SK-N-SH treated with all-trans-retinoic acid at 6 μM for 48 hours (cell line): ENCODE results near the gene KLK5.

Experiments
- ATAC-seq: fragments of 200-7000 bp; cut with Tn5 transposase; 3 replicates; pipeline ENCODE4 v1.9.1; 2020; ENCODE audit warnings: mild to moderate bottlenecking, moderate library complexity
- ARNTL ChIP-seq: fragments of 450-650 bp; formaldehyde crosslinking; IDR thresholded peaks from 2 replicates; pipeline ENCODE4 v1.5.0; 2020; ENCODE audit warnings: low read depth, mild to moderate bottlenecking, moderate library complexity, borderline replicate concordance
- BACH2 ChIP-seq: fragments of 250-450 bp; sonication (Bioruptor Pico); IDR thresholded peaks from 2 replicates; pipeline ENCODE4 v1.9.0; 2021; ENCODE audit warnings: mild to moderate bottlenecking, borderline replicate concordance
- CSDC2 ChIP-seq: fragments of 250-450 bp; sonication (Bioruptor Pico); IDR thresholded peaks from 2 replicates; pipeline ENCODE4 v1.5.0; 2020; ENCODE audit warnings: mild to moderate bottlenecking, moderate library complexity
- ESRRG ChIP-seq: fragments of 250-450 bp; sonication (Bioruptor Pico); IDR thresholded peaks from 2 replicates; pipeline ENCODE4 v1.6.1; 2021; ENCODE audit warnings: mild to moderate bottlenecking
- GLIS3 ChIP-seq: fragments of 250-450 bp; sonication (Bioruptor Pico); IDR thresholded peaks from 2 replicates; pipeline ENCODE4 v1.5.0; 2020; ENCODE audit warnings: mild to moderate bottlenecking, moderate library complexity
- ISL1 ChIP-seq: fragments of 250-450 bp; sonication (Bioruptor Pico); IDR thresholded peaks from 2 replicates; pipeline ENCODE4 v2.1.2; 2022; ENCODE audit warnings: mild to moderate bottlenecking, moderate library complexity
- OSR1 ChIP-seq: fragments of 250-450 bp; sonication (Bioruptor Pico); IDR thresholded peaks from 2 replicates; pipeline ENCODE4 v1.8.0; 2022; ENCODE audit warnings: moderate library complexity, mild to moderate bottlenecking, inconsistent platforms
- PPARA ChIP-seq: fragments of 250-450 bp; sonication (Bioruptor Pico); IDR thresholded peaks from 2 replicates; pipeline ENCODE4 v1.5.0; 2020; ENCODE audit warnings: mild to moderate bottlenecking, borderline replicate concordance
- RARB ChIP-seq: fragments of 250-450 bp; sonication (Bioruptor Pico); IDR thresholded peaks from 2 replicates; pipeline ENCODE4 v1.8.0; 2021; ENCODE audit warnings: mild to moderate bottlenecking, moderate library complexity
- SNAI2 ChIP-seq: fragments of 250-450 bp; sonication (Bioruptor Pico); IDR thresholded peaks from 2 replicates; pipeline ENCODE4 v1.5.0; 2020; ENCODE audit warnings: mild to moderate bottlenecking, moderate library complexity
- TCF4 ChIP-seq: fragments of 250-450 bp; sonication (Bioruptor Pico); IDR thresholded peaks from 2 replicates; pipeline ENCODE4 v1.8.0; 2021; ENCODE audit warnings: mild to moderate bottlenecking, moderate library complexity, borderline replicate concordance
- ZFP3 ChIP-seq: fragments of 250-450 bp; sonication (Bioruptor Pico); IDR thresholded peaks from 2 replicates; pipeline ENCODE4 v1.5.0; 2020; ENCODE audit warnings: mild to moderate bottlenecking, moderate library complexity
- ZFP30 ChIP-seq: fragments of 450-650 bp; formaldehyde crosslinking; IDR thresholded peaks from 2 replicates; pipeline ENCODE4 v1.5.0; 2022; ENCODE audit warnings: mild to moderate bottlenecking, moderate library complexity
- ZNF565 ChIP-seq: fragments of 450-650 bp; formaldehyde crosslinking; conservative IDR thresholded peaks from 2 replicates; pipeline ENCODE4 v1.5.0; 2020; ENCODE audit warnings: low read depth, mild to moderate bottlenecking, moderate library complexity
- ZNF70 ChIP-seq: fragments of 450-650 bp; formaldehyde crosslinking; IDR thresholded peaks from 2 replicates; pipeline ENCODE4 v1.5.0; 2020; ENCODE audit warnings: mild to moderate bottlenecking, moderate library complexity
- ZNF8 ChIP-seq: fragments of 450-650 bp; formaldehyde crosslinking; IDR thresholded peaks from 2 replicates; pipeline ENCODE4 v1.5.0; 2020; ENCODE audit warnings: mild to moderate bottlenecking, moderate library complexity
- TF ChIP-seq, protein P1 (sequence below): fragments of 250-450 bp; sonication (Bioruptor Pico); IDR thresholded peaks from 2 replicates; pipeline ENCODE4 v1.8.0; 2020; ENCODE audit warnings: mild to moderate bottlenecking, moderate library complexity, borderline replicate concordance
- TF ChIP-seq, protein P2 (sequence below): fragments of 250-450 bp; sonication (Bioruptor Pico); IDR thresholded peaks from 2 replicates; pipeline ENCODE4 v1.5.1; 2021; ENCODE audit warnings: mild to moderate bottlenecking, moderate library complexity
- TF ChIP-seq, protein P3 (sequence below): fragments of 250-450 bp; sonication (Bioruptor Pico); IDR thresholded peaks from 2 replicates; pipeline ENCODE4 v1.8.0; 2021; ENCODE audit warnings: low read depth, mild to moderate bottlenecking, moderate library complexity, borderline replicate concordance
- TF ChIP-seq, protein P4 (sequence below): fragments of 250-450 bp; sonication (Bioruptor Pico); IDR thresholded peaks from 2 replicates; pipeline ENCODE4 v1.5.0; 2020; ENCODE audit warnings: mild to moderate bottlenecking, moderate library complexity
- TF ChIP-seq, protein P5 (sequence below): fragments of 250-450 bp; sonication (Bioruptor Pico); IDR thresholded peaks from 2 replicates; pipeline ENCODE4 v1.5.1; 2020; ENCODE audit warnings: low read depth, mild to moderate bottlenecking, moderate library complexity

The KLK5 gene

DNA sequence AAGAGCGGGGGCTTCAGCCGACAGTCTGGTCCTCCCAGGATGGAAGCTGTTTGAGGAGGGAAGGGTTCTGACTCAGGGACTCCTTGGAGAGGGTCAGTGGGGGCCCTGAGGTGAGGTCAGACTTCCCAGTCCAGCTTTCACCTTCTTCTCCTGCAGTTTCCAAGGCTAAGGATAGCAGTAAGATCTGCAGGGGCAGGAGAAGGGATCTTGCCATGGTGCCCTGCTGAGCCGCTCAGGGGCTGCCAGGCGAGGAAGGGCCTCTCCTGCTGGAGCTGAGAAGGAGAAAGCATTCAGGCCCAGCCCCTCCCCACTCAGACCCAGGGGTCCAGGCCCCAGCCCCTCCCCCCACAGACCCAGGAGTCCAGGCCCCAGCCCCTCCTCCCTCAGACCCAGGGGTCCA is 29.3 kb upstream of the KLK5 start:
- TF ChIP-seq RARB (CRISPR knock-in tag), result no peak
- TF ChIP-seq, protein P1, sequence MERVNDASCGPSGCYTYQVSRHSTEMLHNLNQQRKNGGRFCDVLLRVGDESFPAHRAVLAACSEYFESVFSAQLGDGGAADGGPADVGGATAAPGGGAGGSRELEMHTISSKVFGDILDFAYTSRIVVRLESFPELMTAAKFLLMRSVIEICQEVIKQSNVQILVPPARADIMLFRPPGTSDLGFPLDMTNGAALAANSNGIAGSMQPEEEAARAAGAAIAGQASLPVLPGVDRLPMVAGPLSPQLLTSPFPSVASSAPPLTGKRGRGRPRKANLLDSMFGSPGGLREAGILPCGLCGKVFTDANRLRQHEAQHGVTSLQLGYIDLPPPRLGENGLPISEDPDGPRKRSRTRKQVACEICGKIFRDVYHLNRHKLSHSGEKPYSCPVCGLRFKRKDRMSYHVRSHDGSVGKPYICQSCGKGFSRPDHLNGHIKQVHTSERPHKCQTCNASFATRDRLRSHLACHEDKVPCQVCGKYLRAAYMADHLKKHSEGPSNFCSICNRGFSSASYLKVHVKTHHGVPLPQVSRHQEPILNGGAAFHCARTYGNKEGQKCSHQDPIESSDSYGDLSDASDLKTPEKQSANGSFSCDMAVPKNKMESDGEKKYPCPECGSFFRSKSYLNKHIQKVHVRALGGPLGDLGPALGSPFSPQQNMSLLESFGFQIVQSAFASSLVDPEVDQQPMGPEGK, result no peak
- no peak for ATAC-seq

DNA sequence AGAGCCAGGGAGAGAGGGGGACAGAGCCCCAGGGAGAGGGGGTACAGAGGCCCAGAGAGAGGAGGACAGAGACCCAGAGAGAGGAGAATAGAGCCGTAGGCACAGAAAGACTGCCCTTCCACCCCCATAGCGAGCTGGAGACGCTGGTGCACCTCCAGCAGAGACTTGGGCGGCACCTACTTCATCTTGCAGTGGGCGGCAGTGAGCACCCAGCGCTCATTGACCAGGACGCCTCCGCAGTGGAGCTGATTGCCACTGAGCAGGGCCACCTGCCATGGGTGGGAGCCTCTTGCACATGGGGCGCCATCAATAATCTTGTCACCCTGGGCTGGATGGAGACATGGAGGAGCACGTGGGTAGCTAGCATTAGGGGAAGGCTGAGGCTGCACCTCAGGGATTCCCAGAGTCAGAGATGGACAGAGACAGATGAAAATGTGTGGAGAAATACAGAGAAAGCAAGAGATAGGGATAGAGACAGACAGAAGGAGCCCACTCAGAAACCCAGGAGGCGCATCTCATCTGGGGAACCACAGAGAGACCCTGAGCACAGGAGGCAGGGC is 28.8 kb upstream of the KLK5 start:
- TF ChIP-seq, protein P2, sequence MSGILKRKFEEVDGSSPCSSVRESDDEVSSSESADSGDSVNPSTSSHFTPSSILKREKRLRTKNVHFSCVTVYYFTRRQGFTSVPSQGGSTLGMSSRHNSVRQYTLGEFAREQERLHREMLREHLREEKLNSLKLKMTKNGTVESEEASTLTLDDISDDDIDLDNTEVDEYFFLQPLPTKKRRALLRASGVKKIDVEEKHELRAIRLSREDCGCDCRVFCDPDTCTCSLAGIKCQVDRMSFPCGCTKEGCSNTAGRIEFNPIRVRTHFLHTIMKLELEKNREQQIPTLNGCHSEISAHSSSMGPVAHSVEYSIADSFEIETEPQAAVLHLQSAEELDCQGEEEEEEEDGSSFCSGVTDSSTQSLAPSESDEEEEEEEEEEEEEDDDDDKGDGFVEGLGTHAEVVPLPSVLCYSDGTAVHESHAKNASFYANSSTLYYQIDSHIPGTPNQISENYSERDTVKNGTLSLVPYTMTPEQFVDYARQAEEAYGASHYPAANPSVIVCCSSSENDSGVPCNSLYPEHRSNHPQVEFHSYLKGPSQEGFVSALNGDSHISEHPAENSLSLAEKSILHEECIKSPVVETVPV (CRISPR knock-in tag), result no peak
- no peak for TF ChIP-seq ZNF8 (CRISPR knock-in tag)
- TF ChIP-seq, protein P1, result no peak
- no peak for TF ChIP-seq RARB (CRISPR knock-in tag)
- TF ChIP-seq BACH2 (CRISPR knock-in tag), result no peak
- no peak for TF ChIP-seq PPARA (CRISPR knock-in tag)
- no peak for TF ChIP-seq ZNF70 (CRISPR knock-in tag)
- TF ChIP-seq GLIS3 (CRISPR knock-in tag), result no peak
- TF ChIP-seq CSDC2 (CRISPR knock-in tag), result no peak
- TF ChIP-seq, protein P3, sequence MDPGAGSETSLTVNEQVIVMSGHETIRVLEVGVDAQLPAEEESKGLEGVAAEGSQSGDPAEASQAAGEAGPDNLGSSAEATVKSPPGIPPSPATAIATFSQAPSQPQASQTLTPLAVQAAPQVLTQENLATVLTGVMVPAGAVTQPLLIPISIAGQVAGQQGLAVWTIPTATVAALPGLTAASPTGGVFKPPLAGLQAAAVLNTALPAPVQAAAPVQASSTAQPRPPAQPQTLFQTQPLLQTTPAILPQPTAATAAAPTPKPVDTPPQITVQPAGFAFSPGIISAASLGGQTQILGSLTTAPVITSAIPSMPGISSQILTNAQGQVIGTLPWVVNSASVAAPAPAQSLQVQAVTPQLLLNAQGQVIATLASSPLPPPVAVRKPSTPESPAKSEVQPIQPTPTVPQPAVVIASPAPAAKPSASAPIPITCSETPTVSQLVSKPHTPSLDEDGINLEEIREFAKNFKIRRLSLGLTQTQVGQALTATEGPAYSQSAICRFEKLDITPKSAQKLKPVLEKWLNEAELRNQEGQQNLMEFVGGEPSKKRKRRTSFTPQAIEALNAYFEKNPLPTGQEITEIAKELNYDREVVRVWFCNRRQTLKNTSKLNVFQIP, result no peak
- no peak for TF ChIP-seq ZFP30 (CRISPR knock-in tag)
- no peak for TF ChIP-seq SNAI2 (CRISPR knock-in tag)
- no peak for TF ChIP-seq ZFP3 (CRISPR knock-in tag)
- TF ChIP-seq ZNF565, result no peak
- TF ChIP-seq TCF4 (CRISPR knock-in tag), result no peak
- peak; percentile 22; the same call in 2 of the 3 replicates for ATAC-seq

DNA sequence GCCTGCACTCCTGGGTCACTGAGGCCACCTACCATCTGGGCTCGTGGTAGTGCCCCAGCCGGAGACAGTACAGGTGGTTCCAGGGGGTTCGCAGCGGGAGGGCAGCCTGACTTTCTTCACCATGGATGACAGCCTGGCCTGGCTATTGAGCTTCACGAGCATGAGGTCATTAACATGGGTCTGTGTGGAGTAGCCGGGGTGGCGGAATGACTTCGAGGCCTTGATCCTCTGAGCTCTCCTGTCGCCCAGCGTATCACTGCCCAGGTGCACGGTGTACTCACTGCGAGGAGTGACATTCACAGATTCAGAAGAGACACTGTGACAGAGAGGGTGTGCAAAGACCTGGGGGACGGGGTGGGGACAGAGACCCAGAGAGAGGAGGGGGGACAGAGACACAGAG is 27.4 kb upstream of the KLK5 start:
- ATAC-seq, result no peak
- TF ChIP-seq ZNF70 (CRISPR knock-in tag) (no peak), PPARA (CRISPR knock-in tag) (no peak), TCF4 (CRISPR knock-in tag) (no peak), ZFP3 (CRISPR knock-in tag) (no peak), ESRRG (no peak), ISL1 (CRISPR knock-in tag) (no peak), GLIS3 (CRISPR knock-in tag) (no peak), ARNTL (CRISPR knock-in tag) (no peak), ZNF8 (CRISPR knock-in tag) (no peak), OSR1 (no peak)
- TF ChIP-seq, protein P1, result no peak
- TF ChIP-seq, protein P4, sequence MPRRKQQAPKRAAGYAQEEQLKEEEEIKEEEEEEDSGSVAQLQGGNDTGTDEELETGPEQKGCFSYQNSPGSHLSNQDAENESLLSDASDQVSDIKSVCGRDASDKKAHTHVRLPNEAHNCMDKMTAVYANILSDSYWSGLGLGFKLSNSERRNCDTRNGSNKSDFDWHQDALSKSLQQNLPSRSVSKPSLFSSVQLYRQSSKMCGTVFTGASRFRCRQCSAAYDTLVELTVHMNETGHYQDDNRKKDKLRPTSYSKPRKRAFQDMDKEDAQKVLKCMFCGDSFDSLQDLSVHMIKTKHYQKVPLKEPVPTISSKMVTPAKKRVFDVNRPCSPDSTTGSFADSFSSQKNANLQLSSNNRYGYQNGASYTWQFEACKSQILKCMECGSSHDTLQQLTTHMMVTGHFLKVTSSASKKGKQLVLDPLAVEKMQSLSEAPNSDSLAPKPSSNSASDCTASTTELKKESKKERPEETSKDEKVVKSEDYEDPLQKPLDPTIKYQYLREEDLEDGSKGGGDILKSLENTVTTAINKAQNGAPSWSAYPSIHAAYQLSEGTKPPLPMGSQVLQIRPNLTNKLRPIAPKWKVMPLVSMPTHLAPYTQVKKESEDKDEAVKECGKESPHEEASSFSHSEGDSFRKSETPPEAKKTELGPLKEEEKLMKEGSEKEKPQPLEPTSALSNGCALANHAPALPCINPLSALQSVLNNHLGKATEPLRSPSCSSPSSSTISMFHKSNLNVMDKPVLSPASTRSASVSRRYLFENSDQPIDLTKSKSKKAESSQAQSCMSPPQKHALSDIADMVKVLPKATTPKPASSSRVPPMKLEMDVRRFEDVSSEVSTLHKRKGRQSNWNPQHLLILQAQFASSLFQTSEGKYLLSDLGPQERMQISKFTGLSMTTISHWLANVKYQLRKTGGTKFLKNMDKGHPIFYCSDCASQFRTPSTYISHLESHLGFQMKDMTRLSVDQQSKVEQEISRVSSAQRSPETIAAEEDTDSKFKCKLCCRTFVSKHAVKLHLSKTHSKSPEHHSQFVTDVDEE (CRISPR knock-in tag), result no peak
- TF ChIP-seq, protein P2 (CRISPR knock-in tag), result no peak
- TF ChIP-seq, protein P3, result no peak
- TF ChIP-seq, protein P5, sequence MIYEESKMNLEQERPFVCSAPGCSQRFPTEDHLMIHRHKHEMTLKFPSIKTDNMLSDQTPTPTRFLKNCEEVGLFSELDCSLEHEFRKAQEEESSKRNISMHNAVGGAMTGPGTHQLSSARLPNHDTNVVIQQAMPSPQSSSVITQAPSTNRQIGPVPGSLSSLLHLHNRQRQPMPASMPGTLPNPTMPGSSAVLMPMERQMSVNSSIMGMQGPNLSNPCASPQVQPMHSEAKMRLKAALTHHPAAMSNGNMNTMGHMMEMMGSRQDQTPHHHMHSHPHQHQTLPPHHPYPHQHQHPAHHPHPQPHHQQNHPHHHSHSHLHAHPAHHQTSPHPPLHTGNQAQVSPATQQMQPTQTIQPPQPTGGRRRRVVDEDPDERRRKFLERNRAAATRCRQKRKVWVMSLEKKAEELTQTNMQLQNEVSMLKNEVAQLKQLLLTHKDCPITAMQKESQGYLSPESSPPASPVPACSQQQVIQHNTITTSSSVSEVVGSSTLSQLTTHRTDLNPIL, result no peak
